HG03378 (cell line): ENCODE data around the gene CENATAC.
A peak's percentile ranks its signal among the peaks of the same experiment; 100 is the strongest.
"Not testable (repeated sequence)": the region's sequence is repeated elsewhere in the genome, so short reads cannot be mapped to it uniquely, and the experiment has no call there.

Experiments used
- ATAC-seq: cut with Tn5 transposase; IDR thresholded peaks from one replicate; pipeline ENCODE4 v1.9.1; 2021; ENCODE audit warnings: mild to moderate bottlenecking, moderate library complexity; ENCODE audit not compliant: unreplicated experiment

CENATAC gene

GRCh38 chr11:119025978-119026766 is 28.2 kb downstream of the CENATAC start:
- ATAC-seq, result no peak

GRCh38 chr11:119026970-119027369 is 29.0 kb downstream of the CENATAC start:
- no peak for ATAC-seq

GRCh38 chr11:119027561-119028345 is 29.8 kb downstream of the CENATAC start:
- no peak for ATAC-seq

GRCh38 chr11:119028346-119029068 is 30.6 kb downstream of the CENATAC start:
- ATAC-seq, result no peak

- no peak for ATAC-seq
Measured at GRCh38 chr11:119029069-119029339, 31.1 kb downstream of the CENATAC start.

- peak; percentile 31 for ATAC-seq
Measured at GRCh38 chr11:119029340-119030028, 31.5 kb downstream of the CENATAC start.

GRCh38 chr11:119030029-119030328 is 32.0 kb downstream of the CENATAC start:
- no peak for ATAC-seq

GRCh38 chr11:119030329-119031047 is 32.5 kb downstream of the CENATAC start, which contains the start of gene SLC37A4:
Gene SLC37A4 (minus strand): TSS chr11:119030877.
- ATAC-seq, result peak; percentile 82

GRCh38 chr11:119031912-119032280 is 34.0 kb downstream of the CENATAC start:
- ATAC-seq, result no peak

GRCh38 chr11:119033421-119033820 is 35.5 kb downstream of the CENATAC start:
- ATAC-seq, result not testable (repeated sequence)

- no peak for ATAC-seq
Measured at GRCh38 chr11:119034813-119035212, 36.9 kb downstream of the CENATAC start.

- ATAC-seq, result no peak
Measured at GRCh38 chr11:119038884-119039283, 40.9 kb downstream of the CENATAC start.

- not testable (repeated sequence) for ATAC-seq
Measured at GRCh38 chr11:119039471-119039870, 41.5 kb downstream of the CENATAC start.

- ATAC-seq, result no peak
Measured at GRCh38 chr11:119041821-119042514, 44.0 kb downstream of the CENATAC start.

GRCh38 chr11:119042927-119043326 is 45.0 kb downstream of the CENATAC start:
- ATAC-seq, result no peak

GRCh38 chr11:119044708-119045107 is 46.8 kb downstream of the CENATAC start:
- no peak for ATAC-seq

- ATAC-seq, result no peak
Measured at GRCh38 chr11:119046489-119046888, 48.6 kb downstream of the CENATAC start.

- ATAC-seq, result no peak
Measured at GRCh38 chr11:119047205-119047604, 49.3 kb downstream of the CENATAC start.

- no peak for ATAC-seq
Measured at GRCh38 chr11:119048644-119049043, 50.7 kb downstream of the CENATAC start.

GRCh38 chr11:119049081-119049480 is 51.1 kb downstream of the CENATAC start:
- ATAC-seq, result no peak
